IMR-90 (cell line): ENCODE measurements around the gene LRRC7. TPM values are rescaled to one million over a fixed set of nuclear protein-coding genes. Genes with fewer than 3 reads are reported as not detected.

Experiments used
- ATAC-seq: fragments of 200-7000 bp; cut with Tn5 transposase; 2 replicates; pipeline ENCODE4 v1.9.1; 2020; ENCODE audit warnings: low read depth, mild to moderate bottlenecking, moderate library complexity
- BruUV-seq: library from RNA; stranded (reverse); fragments of 400-500 nt; replicated peaks from 2 replicates; lab custom pipeline; 2021; lab: Mats Ljungman, UMichigan
- CTCF ChIA-PET: fragments of 300-600 bp; formaldehyde crosslinking; extraction: SDS; loops from one replicate; lab custom pipeline; 2021; ENCODE audit warnings: antibody characterized with exemption; lab: Yijun Ruan, JAX
- POLR2A ChIA-PET: fragments of 300-600 bp; sonication (Branson Sonifier 250); formaldehyde crosslinking; loops from one replicate; lab custom pipeline; 2022; ENCODE audit warnings: antibody characterized with exemption; ENCODE audit not compliant: unreplicated experiment; lab: Charles Lee
- DNase-seq: peaks from one replicate; pipeline ENCODE4 v3.0.0; 2013
- H2AFZ ChIP-seq: replicated peaks from 2 replicates; pipeline ENCODE3; 2013; ENCODE audit warnings: low read length, mild to moderate bottlenecking; ENCODE audit not compliant: poor library complexity
- H2AK5ac ChIP-seq: 2 replicates; pipeline ENCODE4 v1.6.1; 2013; ENCODE audit warnings: low read depth, low read length, inconsistent platforms
- H2AK9ac ChIP-seq: replicated peaks from 2 replicates; pipeline ENCODE3; 2013; ENCODE audit warnings: mild to moderate bottlenecking, low read depth, low read length, moderate library complexity; ENCODE audit not compliant: poor library complexity
- H2BK120ac ChIP-seq: 2 replicates; pipeline ENCODE4 v1.6.1; 2013; ENCODE audit warnings: low read depth, low read length, inconsistent platforms
- H2BK15ac ChIP-seq: 3 replicates; pipeline ENCODE4 v1.6.1; 2013; ENCODE audit warnings: low read depth, low read length, inconsistent platforms
- H2BK20ac ChIP-seq: 2 replicates; pipeline ENCODE4 v1.6.1; 2013; ENCODE audit warnings: low read depth, mild to moderate bottlenecking, inconsistent platforms, low read length, moderate library complexity
- H2BK5ac ChIP-seq: 2 replicates; pipeline ENCODE4 v1.6.1; 2013; ENCODE audit warnings: mild to moderate bottlenecking, low read depth, low read length, inconsistent platforms; ENCODE audit not compliant: poor library complexity, severe bottlenecking
- H3K14ac ChIP-seq: replicated peaks from 2 replicates; pipeline ENCODE4 v1.6.1; 2013; ENCODE audit warnings: low read depth, low read length, inconsistent platforms
- H3K18ac ChIP-seq: 2 replicates; pipeline ENCODE4 v1.6.1; 2013; ENCODE audit warnings: low read depth, low read length, control low read depth
- H3K23ac ChIP-seq: 2 replicates; pipeline ENCODE4 v1.6.1; 2013; ENCODE audit warnings: low read depth, low read length, inconsistent platforms
- H3K27ac ChIP-seq: 2 replicates; pipeline ENCODE4 v1.5.1; 2013; ENCODE audit warnings: mild to moderate bottlenecking, control low read depth, low read length; ENCODE audit not compliant: insufficient read depth
- H3K27me3 ChIP-seq: 2 replicates; pipeline ENCODE4 v1.6.1; 2013; ENCODE audit warnings: low read length; ENCODE audit not compliant: control insufficient read depth, insufficient read depth
- H3K36me3 ChIP-seq: 2 replicates; pipeline ENCODE4 v1.6.1; 2013; ENCODE audit warnings: low read length, mixed read lengths; ENCODE audit not compliant: control insufficient read depth, insufficient read depth
- H3K4ac ChIP-seq: 2 replicates; pipeline ENCODE4 v1.6.1; 2013; ENCODE audit warnings: low read depth, low read length, inconsistent platforms
- H3K4me1 ChIP-seq: 2 replicates; pipeline ENCODE4 v1.6.1; 2013; ENCODE audit warnings: low read length, mixed read lengths; ENCODE audit not compliant: control insufficient read depth, insufficient read depth
- H3K4me2 ChIP-seq: 2 replicates; pipeline ENCODE4 v1.6.1; 2013; ENCODE audit warnings: low read depth, mild to moderate bottlenecking, control low read depth, low read length, moderate library complexity
- H3K4me3 ChIP-seq: 2 replicates; pipeline ENCODE4 v1.5.1; 2013; ENCODE audit warnings: low read depth, mild to moderate bottlenecking, control low read depth, low read length, moderate library complexity; ENCODE audit not compliant: insufficient read depth
- H3K56ac ChIP-seq: 2 replicates; pipeline ENCODE4 v1.6.1; 2013; ENCODE audit warnings: low read length, inconsistent platforms; ENCODE audit not compliant: insufficient read depth; ENCODE audit errors: extremely low read depth
- H3K79me1 ChIP-seq, 2 experiments: 2 replicates each; pipeline ENCODE4 v1.6.1; 2013; ENCODE audit warnings: low read length in 2 of 2, inconsistent platforms in 1 of 2, low read depth in 1 of 2
- H3K9ac ChIP-seq: 2 replicates; pipeline ENCODE4 v1.6.1; 2013; ENCODE audit warnings: low read depth, low read length, control low read depth
- H3K9me1 ChIP-seq: 2 replicates; pipeline ENCODE4 v1.6.1; 2013; ENCODE audit warnings: low read length, inconsistent platforms; ENCODE audit not compliant: insufficient read depth
- H3K9me3 ChIP-seq: 2 replicates; pipeline ENCODE4 v1.6.1; 2013; ENCODE audit warnings: low read length; ENCODE audit not compliant: control insufficient read depth, insufficient read depth
- H4K20me1 ChIP-seq: 2 replicates; pipeline ENCODE4 v1.6.1; 2013; ENCODE audit warnings: low read length, inconsistent platforms; ENCODE audit not compliant: insufficient read depth
- H4K5ac ChIP-seq: 2 replicates; pipeline ENCODE4 v1.6.1; 2013; ENCODE audit warnings: mild to moderate bottlenecking, low read depth, low read length, control low read depth
- H4K8ac ChIP-seq, 2 experiments: 2 replicates each; pipeline ENCODE4 v1.6.1; 2013; ENCODE audit warnings: low read depth in 2 of 2, low read length in 2 of 2, control low read depth in 1 of 2, inconsistent platforms in 1 of 2
- H4K91ac ChIP-seq: 2 replicates; pipeline ENCODE4 v1.6.1; 2013; ENCODE audit warnings: low read depth, low read length, inconsistent platforms; ENCODE audit not compliant: insufficient read depth
- MAZ ChIP-seq: IDR thresholded peaks from 2 replicates; pipeline ENCODE4 v1.6.1; 2012; ENCODE audit warnings: low read depth, mild to moderate bottlenecking, low read length, improper control_type of control experiment, moderate library complexity, borderline replicate concordance
- MXI1 ChIP-seq: IDR thresholded peaks from 2 replicates; pipeline ENCODE4 v1.6.1; 2012; ENCODE audit warnings: low read depth, mild to moderate bottlenecking, low read length, moderate library complexity, borderline replicate concordance
- dilution Hi-C: fragments of 300-500 bp; cut with HindIII; formaldehyde crosslinking; loops from one replicate; pipeline ENCODE4 v1.14.3; 2018; ENCODE audit warnings: low sequenced_read_pairs; ENCODE audit not compliant: unreplicated experiment
- in situ Hi-C: fragments of 300-500 bp; cut with MboI; formaldehyde crosslinking; loops from 3 replicates; pipeline ENCODE4 v1.14.3; 2019; ENCODE audit warnings: low sequenced_read_pairs, inconsistent platforms, mixed read lengths
- intact Hi-C: fragments of 100-400 bp; cut with micrococcal nuclease; formaldehyde crosslinking; loops from 2 replicates; pipeline ENCODE4 v1.10.0; 2022
- polyA plus RNA-seq, 3 experiments: library from polyadenylated mRNA; depleted of rRNA; stranded (reverse); fragments of >200 nt; gene quantifications; 2 replicates each; pipeline ENCODE4 v1.2.3, GENCODE V29; 2012; ENCODE audit warnings: low replicate concordance in 1 of 3
- total RNA-seq: library from RNA; depleted of rRNA; stranded (reverse); fragments of >200 nt; gene quantifications from 2 replicates; pipeline ENCODE4 v1.2.3, GENCODE V29; 2012

LRRC7 gene
- total and polyA plus RNA-seq, 2 of the 4 experiments (the other 2 are of a cell fraction), result under 0.01 to 0.02 TPM

- intact Hi-C loops, result no loop called here
- no TSS peak for BruUV-seq
- ATAC-seq, result no peak
- H3K9me3 ChIP-seq, result no peaks in the 10 kb centered on the region
- H2AK5ac ChIP-seq, result no peak overlapping the region
- no peak overlapping the region for H3K27ac ChIP-seq
- no peak overlapping the region for H2BK15ac ChIP-seq
- H3K56ac ChIP-seq, result no peak overlapping the region
- H3K79me1 ChIP-seq, result no peaks in the 10 kb centered on the region
- H3K23ac ChIP-seq, result no peak overlapping the region
- no peak overlapping the region for H2BK20ac ChIP-seq
- H3K4me1 ChIP-seq, result no peaks in the 10 kb centered on the region
- DNase-seq, result no peak
- H2BK5ac ChIP-seq, result no peak overlapping the region
- in situ Hi-C loops, result no loop called here
- no peaks in the 10 kb centered on the region for H3K27me3 ChIP-seq
- H3K18ac ChIP-seq, result no peak overlapping the region
- no peak overlapping the region for H2AK9ac ChIP-seq
- H4K20me1 ChIP-seq, result no peaks in the 10 kb centered on the region
- H4K5ac ChIP-seq, result no peak overlapping the region
- H3K36me3 ChIP-seq, result no peaks in the 10 kb centered on the region
- CTCF ChIA-PET, result no interaction called here
- no peak overlapping the region for H3K4me2 ChIP-seq
- H3K4me3 ChIP-seq, result no peak overlapping the region
- H3K9ac ChIP-seq, result no peak overlapping the region
- no peak for TF ChIP-seq MAZ
- TF ChIP-seq MXI1, result no peak
- H4K91ac ChIP-seq, result no peak overlapping the region
- H3K9me1 ChIP-seq, result no peaks in the 10 kb centered on the region
- dilution Hi-C loops, result no loop called here
- H2AFZ ChIP-seq, result no peak overlapping the region
- H4K8ac ChIP-seq, result no peak overlapping the region
- no peak overlapping the region for H3K4ac ChIP-seq
- no peak overlapping the region for H3K14ac ChIP-seq
- POLR2A ChIA-PET, result no interaction called here
- H2BK120ac ChIP-seq, result no peak overlapping the region
Observed at GRCh38 chr1:69852706-69853105, 285.0 kb downstream of the LRRC7 start.
